HepG2 (cell line): ENCODE results near the gene TSGA10IP. TPM values are rescaled to one million over a fixed set of nuclear protein-coding genes. Genes with fewer than 3 reads are reported as not detected.
A peak's percentile ranks its signal among the peaks of the same experiment; 100 is the strongest.

Source experiments
- ATAC-seq: fragments of 200-7000 bp; cut with Tn5 transposase; 3 replicates; pipeline ENCODE4 v1.9.1; 2020; ENCODE audit warnings: mild to moderate bottlenecking, moderate library complexity
- BruUV-seq: library from RNA; stranded (reverse); fragments of 400-500 nt; replicated peaks from 2 replicates; lab custom pipeline; 2021; lab: Mats Ljungman, UMichigan
- CTCF ChIA-PET: fragments of 300-600 bp; formaldehyde crosslinking; extraction: SDS; loops from one replicate; lab custom pipeline; 2021; ENCODE audit warnings: low total read pairs, inconsistent platforms, low intra/inter-chr PET ratio; lab: Yijun Ruan, JAX
- POLR2A ChIA-PET: fragments of 350-600 bp; sonication (Branson Sonifier 250); formaldehyde crosslinking; loops from one replicate; lab custom pipeline; 2020; ENCODE audit warnings: antibody characterized with exemption, inconsistent platforms; lab: Yijun Ruan, JAX
- DNase-seq: peaks from one replicate; pipeline ENCODE4 v3.0.0-alpha.2; 2015; ENCODE audit warnings: low spot score
- FAIRE-seq: peaks from 3 replicates; lab custom pipeline; 2011; peaks lifted over from hg19 to GRCh38; lab: Jason Lieb, UNC
- H2AFZ ChIP-seq: one replicate; pipeline ENCODE4 v1.6.1; 2011; ENCODE audit warnings: low read length, inconsistent platforms
- H3K27ac ChIP-seq: fragments of 300-600 bp; 3 replicates; pipeline ENCODE4 v1.8.0; 2011; ENCODE audit warnings: mixed run types, mild to moderate bottlenecking, mixed read lengths, low read length, inconsistent platforms; ENCODE audit not compliant: insufficient read depth; ENCODE audit errors: extremely low read length
- H3K27me3 ChIP-seq, 2 experiments: fragments of 200-600 bp in 1 of 2; 2 replicates in 1 of 2; 3 replicates in 1 of 2; pipeline versions ENCODE4 v1.6.0 to v1.8.0; 2011; ENCODE audit warnings: low read length in 2 of 2, mild to moderate bottlenecking in 2 of 2, moderate library complexity in 2 of 2, inconsistent platforms in 1 of 2; ENCODE audit not compliant: insufficient read depth in 2 of 2, control insufficient read depth in 1 of 2
- H3K36me3 ChIP-seq, 2 experiments: fragments of 200-600 bp in 1 of 2; replicated peaks in 1 of 2; 2 replicates in 1 of 2; 3 replicates in 1 of 2; pipeline versions ENCODE4 v1.5.1 to v1.8.0; 2011; ENCODE audit warnings: low read length in 2 of 2, inconsistent platforms in 1 of 2; ENCODE audit not compliant: insufficient read depth in 2 of 2, control insufficient read depth in 1 of 2
- H3K4me1 ChIP-seq: 2 replicates; pipeline ENCODE4 v1.5.1; 2012; ENCODE audit warnings: low read length, inconsistent platforms; ENCODE audit not compliant: insufficient read depth
- H3K4me2 ChIP-seq: 2 replicates; pipeline ENCODE4 v1.6.0; 2011; ENCODE audit warnings: low read depth, low read length, inconsistent platforms
- H3K4me3 ChIP-seq, 3 experiments: fragments of 200-600 bp in 1 of 3; sonication (generic), shearing (Covaris generic) in 1 of 3; replicated peaks in 1 of 3; 2 replicates each; pipeline ENCODE4 v1.5.1; 2011 to 2016; ENCODE audit warnings: low read length in 3 of 3, inconsistent platforms in 2 of 3, low read depth in 2 of 3, mild to moderate bottlenecking in 2 of 3, control low read depth in 1 of 3, mixed read lengths in 1 of 3; ENCODE audit not compliant: insufficient read depth in 1 of 3
- H3K79me2 ChIP-seq: one replicate; pipeline ENCODE4 v1.6.1; 2011; ENCODE audit warnings: low read length, inconsistent platforms; ENCODE audit not compliant: insufficient read depth
- H3K9ac ChIP-seq: 2 replicates; pipeline ENCODE4 v1.6.0; 2011; ENCODE audit warnings: mild to moderate bottlenecking, low read depth, low read length, inconsistent platforms; ENCODE audit not compliant: insufficient read depth
- H3K9me3 ChIP-seq: 2 replicates; pipeline ENCODE4 v1.5.1; 2012; ENCODE audit warnings: mild to moderate bottlenecking, low read length
- H4K20me1 ChIP-seq: 2 replicates; pipeline ENCODE4 v1.6.0; 2011; ENCODE audit warnings: inconsistent platforms, mild to moderate bottlenecking, low read length, moderate library complexity; ENCODE audit not compliant: insufficient read depth
- AKNA ChIP-seq: sonication (generic); formaldehyde crosslinking; IDR thresholded peaks from 2 replicates; pipeline ENCODE4 v1.4.0; 2020; ENCODE audit warnings: missing genetic modification reagents, borderline replicate concordance
- CSRNP1 ChIP-seq: sonication (generic); formaldehyde crosslinking; IDR thresholded peaks from 2 replicates; pipeline ENCODE4 v1.8.1; 2023; ENCODE audit warnings: mild to moderate bottlenecking, missing genetic modification reagents
- HNRNPLL ChIP-seq: fragments of 200-400 bp; formaldehyde crosslinking; IDR thresholded peaks from 2 replicates; pipeline ENCODE4 v1.6.1; 2017; ENCODE audit warnings: mild to moderate bottlenecking, low read depth, low read length; ENCODE audit not compliant: poor library complexity, severe bottlenecking
- MIER3 ChIP-seq: IDR thresholded peaks from 2 replicates; pipeline ENCODE4 v1.6.1; 2016; ENCODE audit warnings: missing compliant biosample characterization, borderline replicate concordance
- PITX1 ChIP-seq: sonication (generic); formaldehyde crosslinking; IDR thresholded peaks from 2 replicates; pipeline ENCODE4 v1.5.1; 2020; ENCODE audit warnings: mild to moderate bottlenecking, missing genetic modification reagents
- SMARCC2 ChIP-seq: fragments of 450-650 bp; IDR thresholded peaks from 2 replicates; pipeline ENCODE4 v1.6.1; 2017; ENCODE audit warnings: antibody characterized with exemption, mild to moderate bottlenecking
- TMF1 ChIP-seq: sonication (generic); formaldehyde crosslinking; IDR thresholded peaks from 2 replicates; pipeline ENCODE4 v1.8.1; 2022; ENCODE audit warnings: low read depth, missing genetic modification reagents
- YEATS4 ChIP-seq: sonication (generic); formaldehyde crosslinking; IDR thresholded peaks from 2 replicates; pipeline ENCODE4 v1.4.0; 2020; ENCODE audit warnings: missing genetic modification reagents, borderline replicate concordance
- ZBTB20 ChIP-seq: sonication (generic); formaldehyde crosslinking; IDR thresholded peaks from 2 replicates; pipeline ENCODE4 v1.8.1; 2023; ENCODE audit warnings: missing genetic modification reagents, low read depth, mild to moderate bottlenecking, borderline replicate concordance
- ZGPAT ChIP-seq: IDR thresholded peaks from 2 replicates; pipeline ENCODE4 v1.6.1; 2016; ENCODE audit warnings: mild to moderate bottlenecking
- ZMYM3 ChIP-seq: sonication (generic); formaldehyde crosslinking; IDR thresholded peaks from 2 replicates; pipeline ENCODE4 v1.5.1; 2020; ENCODE audit warnings: mild to moderate bottlenecking, missing genetic modification reagents
- ZNF501 ChIP-seq: sonication (generic); formaldehyde crosslinking; IDR thresholded peaks from 2 replicates; pipeline ENCODE4 v1.5.1; 2020; ENCODE audit warnings: mild to moderate bottlenecking, moderate library complexity, missing genetic modification reagents
- ZNF572 ChIP-seq: sonication (generic); formaldehyde crosslinking; IDR thresholded peaks from 2 replicates; pipeline ENCODE4 v1.5.1; 2020; ENCODE audit warnings: mild to moderate bottlenecking, missing genetic modification reagents
- ZSCAN9 ChIP-seq: IDR thresholded peaks from 2 replicates; pipeline ENCODE4 v1.6.1; 2016; ENCODE audit warnings: borderline replicate concordance
- WGBS: methylation state at CpG from one replicate; pipeline ENCODE4 v1.1.6; 2017; ENCODE audit warnings: low lambda C conversion rate; 5-methylcytosine and 5-hydroxymethylcytosine counted together
- in situ Hi-C: cut with HindIII; loops from 2 replicates; pipeline ENCODE4 v1.10.0; 2017; ENCODE audit warnings: low pct_unique_long_range_greater_than_20kb; ENCODE audit not compliant: extremely low pct_ligation_motif_present
- intact Hi-C: fragments of 100-400 bp; cut with micrococcal nuclease; formaldehyde crosslinking; loops from one replicate; pipeline ENCODE4 v1.10.0; 2022; ENCODE audit not compliant: unreplicated experiment
- polyA plus RNA-seq, 8 experiments: library from polyadenylated mRNA; depleted of rRNA in 3 of 8; stranded (reverse) in 7 of 8; unstranded in 1 of 8; fragments of >200 nt; fragmentation: Illumina TruSeq in 4 of 8; extraction: Trizol in 4 of 8; gene quantifications; 2 replicates each; pipeline versions ENCODE4 v1.2.1 to v1.2.3, GENCODE V29; 2011 to 2016; ENCODE audit warnings: low read depth in 4 of 8, missing spikeins in 1 of 8, mixed read lengths in 1 of 8; ENCODE audit not compliant: insufficient read depth in 1 of 8
- total RNA-seq, 5 experiments: library from RNA; depleted of rRNA; stranded (reverse); fragments of >200 nt; fragmentation: Illumina TruSeq; extraction: Trizol; gene quantifications; 2 replicates each; pipeline ENCODE4 v1.2.3, GENCODE V29; 2016; ENCODE audit warnings: low read depth in 1 of 5

Gene TSGA10IP
- total and polyA plus RNA-seq, 2 of the 13 experiments (the other 11 are each of a cell fraction or from before 2014, with no cell fraction given), result not detected

GRCh38 chr11:65917434-65918210 is 27.7 kb upstream of the TSGA10IP start:
- H3K27me3 ChIP-seq, result peaks cover 0 to 2% of the 10 kb centered on the region in 2 experiments; a peak in 1 of 5 replicates
- FAIRE-seq, result no peak
- peaks cover 11% of the 10 kb centered on the region for H3K79me2 ChIP-seq
- H3K9me3 ChIP-seq, result no peaks in the 10 kb centered on the region
- H4K20me1 ChIP-seq, result no peaks in the 10 kb centered on the region
- no peak overlapping the region for H2AFZ ChIP-seq
- POLR2A ChIA-PET, result interaction anchor here (0.6 to 5.0 kb wide), 7 partner anchors 9 to 43 kb away, joined by 3 to 59 read pairs (median 5); partner anchors contain the start of genes CCDC85B, FIBP and FOSL1
- no peak for ATAC-seq
- no peak for DNase-seq
- peak overlapping the region; percentile 88 to 98 (median 92) for H3K4me3 ChIP-seq
- WGBS, result 95% methylated on average over 18 of the region's 35 CpGs
- H3K27ac ChIP-seq, result peak overlapping the region; percentile 75
- BruUV-seq, result no TSS peak
- in situ Hi-C loops (no loop called here), intact Hi-C loops (loop anchor here (2.0 kb wide), 1 partner anchor 27 kb away; the partner anchor contains the start of gene CCDC85B)
- H3K36me3 ChIP-seq, result no peaks in the 10 kb centered on the region; a peak in 1 of 5 replicates
- CTCF ChIA-PET, result no interaction called here
- H3K4me2 ChIP-seq, result peak overlapping the region; percentile 73
- peaks cover 53% of the 10 kb centered on the region for H3K4me1 ChIP-seq
- peak overlapping the region; percentile 98 for H3K9ac ChIP-seq
- TF ChIP-seq YEATS4 (CRISPR knock-in tag) (no peak), TMF1 (CRISPR knock-in tag) (no peak), ZSCAN9 (CRISPR knock-in tag) (no peak), ZNF572 (peak; percentile 45; the same call in 1 of the 2 replicates), ZNF501 (CRISPR knock-in tag) (peak; percentile 42), PITX1 (CRISPR knock-in tag) (no peak), HNRNPLL (no peak), ZMYM3 (CRISPR knock-in tag) (no peak), MIER3 (CRISPR knock-in tag) (no peak), AKNA (CRISPR knock-in tag) (no peak), ZBTB20 (CRISPR knock-in tag) (no peak), SMARCC2 (no peak), ZGPAT (no peak), CSRNP1 (CRISPR knock-in tag) (no peak)
